ENCODE data around the gene ASGR2. TPM values are rescaled to one million over a fixed set of nuclear protein-coding genes. Genes with fewer than 3 reads are reported as not detected.
"Not testable (repeated sequence)": the region's sequence is repeated elsewhere in the genome, so short reads cannot be mapped to it uniquely, and the experiment has no call there.

Gene ASGR2
- polyA plus RNA-seq, 1 donor, result 0.40 TPM

- H3K4me1 ChIP-seq (ENCODE audit: control insufficient read depth, insufficient read depth, low read length); DNase-seq; H3K27me3 ChIP-seq (ENCODE audit: control insufficient read depth, insufficient read depth, low read length); H3K27ac ChIP-seq (ENCODE audit: low read length); H3K9me3 ChIP-seq (ENCODE audit: control insufficient read depth, low read depth, low read length); H3K36me3 ChIP-seq (ENCODE audit: control insufficient read depth, insufficient read depth, low read length); H3K4me3 ChIP-seq (ENCODE audit: low read length): not testable (repeated sequence)
- WGBS (ENCODE audit: insufficient coverage, low lambda C conversion rate), result no CpG with 5 or more reads among the region's 12 CpGs
Measured at GRCh38 chr17:7126386-7126785, 11.8 kb upstream of the ASGR2 start.

GRCh38 chr17:7124923-7125322 lies 10.3 kb upstream of the ASGR2 start:
- H3K27me3 ChIP-seq (ENCODE audit: control insufficient read depth, insufficient read depth, low read length), result no peaks in the 10 kb centered on the region
- WGBS (ENCODE audit: insufficient coverage, low lambda C conversion rate), result no CpG with 5 or more reads among the region's 5 CpGs

GRCh38 chr17:7123844-7124243 lies 9.2 kb upstream of the ASGR2 start:
- Histone ChIP-seq H3K36me3 (ENCODE audit: control insufficient read depth, insufficient read depth, low read length) (no peaks in the 10 kb centered on the region), H3K4me3 (ENCODE audit: low read length) (no peak overlapping the region), H3K9me3 (ENCODE audit: control insufficient read depth, low read depth, low read length) (no peaks in the 10 kb centered on the region), H3K27ac (ENCODE audit: low read length) (no peak overlapping the region), H3K4me1 (ENCODE audit: control insufficient read depth, insufficient read depth, low read length) (no peaks in the 10 kb centered on the region), H3K27me3 (ENCODE audit: control insufficient read depth, insufficient read depth, low read length) (no peaks in the 10 kb centered on the region)
- WGBS (ENCODE audit: insufficient coverage, low lambda C conversion rate), result no CpG with 5 or more reads among the region's 4 CpGs
- no peak for DNase-seq

More at GRCh38 chr17:7124923-7125322, 10.3 kb upstream of the ASGR2 start:
- Histone ChIP-seq H3K36me3 (ENCODE audit: control insufficient read depth, insufficient read depth, low read length) (no peaks in the 10 kb centered on the region), H3K27ac (ENCODE audit: low read length) (no peak overlapping the region), H3K9me3 (ENCODE audit: control insufficient read depth, low read depth, low read length) (no peaks in the 10 kb centered on the region), H3K4me1 (ENCODE audit: control insufficient read depth, insufficient read depth, low read length) (no peaks in the 10 kb centered on the region), H3K4me3 (ENCODE audit: low read length) (no peak overlapping the region)
- no peak for DNase-seq

DNA sequence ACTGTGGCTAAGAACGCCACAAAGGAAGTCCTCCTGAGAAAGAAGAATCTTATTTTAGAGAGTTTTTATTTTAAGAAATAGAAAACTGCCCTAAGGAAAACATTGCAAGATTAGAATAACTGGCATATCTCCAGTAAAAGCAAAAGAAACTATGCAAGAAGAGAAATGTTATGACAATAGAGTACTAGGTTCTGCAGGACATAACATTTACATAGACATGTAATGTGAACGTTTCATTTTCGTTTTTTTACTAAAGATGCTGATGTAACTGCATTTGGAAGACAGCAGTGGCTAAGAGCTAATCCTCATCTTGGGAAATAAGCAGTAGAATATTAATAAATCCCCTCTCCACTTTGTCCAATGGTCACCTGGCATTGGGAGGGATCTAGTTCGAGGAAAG lies 7.8 kb upstream of the ASGR2 start:
- H3K9me3 ChIP-seq (ENCODE audit: control insufficient read depth, low read depth, low read length), result no peaks in the 10 kb centered on the region
- 80% methylated on average over 4 of the region's 4 CpGs for WGBS (ENCODE audit: insufficient coverage, low lambda C conversion rate)
- H3K27me3 ChIP-seq (ENCODE audit: control insufficient read depth, insufficient read depth, low read length), result no peaks in the 10 kb centered on the region
- H3K4me1 ChIP-seq (ENCODE audit: control insufficient read depth, insufficient read depth, low read length), result no peaks in the 10 kb centered on the region
- no peaks in the 10 kb centered on the region for H3K36me3 ChIP-seq (ENCODE audit: control insufficient read depth, insufficient read depth, low read length)
- DNase-seq, result no peak
- H3K4me3 ChIP-seq (ENCODE audit: low read length), result no peak overlapping the region
- no peak overlapping the region for H3K27ac ChIP-seq (ENCODE audit: low read length)

DNA sequence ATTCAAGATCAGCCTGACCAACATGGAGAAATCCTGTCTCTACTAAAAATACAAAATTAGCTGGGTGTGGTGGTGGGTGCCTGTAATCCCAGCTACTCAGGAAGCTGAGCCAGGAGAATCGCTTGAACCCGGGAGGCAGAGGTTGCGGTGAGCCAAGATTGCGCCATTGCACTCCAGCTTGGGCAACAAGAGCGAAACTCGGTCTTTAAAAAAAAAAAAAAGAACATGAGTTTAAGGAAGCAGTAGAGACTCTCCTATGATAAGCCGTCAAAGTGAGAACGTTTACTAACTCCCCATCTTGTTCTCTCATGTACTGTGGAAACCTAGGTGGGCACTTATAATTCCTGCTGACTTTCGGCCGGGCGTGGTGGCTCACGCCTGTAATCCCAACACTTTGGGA lies 6.0 kb upstream of the ASGR2 start:
- H3K27me3 ChIP-seq (ENCODE audit: control insufficient read depth, insufficient read depth, low read length); H3K4me3 ChIP-seq (ENCODE audit: low read length); H3K4me1 ChIP-seq (ENCODE audit: control insufficient read depth, insufficient read depth, low read length); H3K36me3 ChIP-seq (ENCODE audit: control insufficient read depth, insufficient read depth, low read length); H3K9me3 ChIP-seq (ENCODE audit: control insufficient read depth, low read depth, low read length); DNase-seq; H3K27ac ChIP-seq (ENCODE audit: low read length): not testable (repeated sequence)
- 68% methylated on average over 6 of the region's 12 CpGs for WGBS (ENCODE audit: insufficient coverage, low lambda C conversion rate)

DNA sequence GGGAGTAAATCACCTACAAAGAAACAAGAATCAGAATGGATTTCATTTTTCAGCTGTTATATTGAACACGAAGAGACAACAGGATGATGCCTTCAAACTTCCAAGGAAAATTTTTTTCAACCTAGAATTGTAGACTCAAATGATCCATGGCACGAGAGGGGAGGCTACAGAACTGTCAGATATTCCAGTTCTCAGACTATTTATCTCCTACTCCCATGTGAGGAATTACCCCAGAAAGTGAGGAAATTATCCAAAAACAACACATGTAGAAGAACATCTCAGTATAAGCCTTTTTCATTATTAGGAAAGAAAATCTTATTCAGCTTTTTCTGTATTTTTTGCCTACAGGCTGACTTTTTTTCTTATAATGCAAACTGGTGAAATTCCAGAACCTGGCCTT lies 5.5 kb upstream of the ASGR2 start:
- H3K27ac ChIP-seq (ENCODE audit: low read length), result no peak overlapping the region
- H3K4me1 ChIP-seq (ENCODE audit: control insufficient read depth, insufficient read depth, low read length), result no peaks in the 10 kb centered on the region
- H3K9me3 ChIP-seq (ENCODE audit: control insufficient read depth, low read depth, low read length), result no peaks in the 10 kb centered on the region
- H3K36me3 ChIP-seq (ENCODE audit: control insufficient read depth, insufficient read depth, low read length), result no peaks in the 10 kb centered on the region
- 83% methylated on average over 1 of the region's 2 CpGs for WGBS (ENCODE audit: insufficient coverage, low lambda C conversion rate)
- DNase-seq, result no peak
- H3K4me3 ChIP-seq (ENCODE audit: low read length), result no peak overlapping the region
- no peaks in the 10 kb centered on the region for H3K27me3 ChIP-seq (ENCODE audit: control insufficient read depth, insufficient read depth, low read length)

DNA sequence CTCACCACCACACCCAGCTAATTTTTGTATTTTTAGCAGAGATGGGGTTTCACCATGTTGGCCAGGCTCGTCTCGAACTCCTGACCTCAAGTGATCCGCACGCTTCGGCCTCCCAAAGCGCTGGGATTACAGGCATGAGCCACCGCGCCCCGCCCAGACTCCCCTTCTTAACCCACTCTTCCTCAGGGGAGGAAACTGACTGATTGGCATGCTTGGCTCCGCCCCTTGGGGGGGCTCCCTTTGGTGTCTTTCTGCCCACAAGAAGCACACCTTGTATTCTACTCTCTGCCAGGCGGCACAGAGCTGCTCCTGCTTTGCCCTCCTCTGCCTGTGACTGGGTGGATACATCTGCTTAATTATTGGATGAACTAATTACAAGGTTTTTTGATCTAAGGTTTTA lies 4.7 kb upstream of the ASGR2 start:
- Histone ChIP-seq H3K9me3 (ENCODE audit: control insufficient read depth, low read depth, low read length) (no peaks in the 10 kb centered on the region), H3K27me3 (ENCODE audit: control insufficient read depth, insufficient read depth, low read length) (no peaks in the 10 kb centered on the region), H3K4me1 (ENCODE audit: control insufficient read depth, insufficient read depth, low read length) (peaks cover 3% of the 10 kb centered on the region), H3K27ac (ENCODE audit: low read length) (no peak overlapping the region), H3K4me3 (ENCODE audit: low read length) (no peak overlapping the region), H3K36me3 (ENCODE audit: control insufficient read depth, insufficient read depth, low read length) (no peaks in the 10 kb centered on the region)
- no peak for DNase-seq
- no CpG with 5 or more reads among the region's 11 CpGs for WGBS (ENCODE audit: insufficient coverage, low lambda C conversion rate)

DNA sequence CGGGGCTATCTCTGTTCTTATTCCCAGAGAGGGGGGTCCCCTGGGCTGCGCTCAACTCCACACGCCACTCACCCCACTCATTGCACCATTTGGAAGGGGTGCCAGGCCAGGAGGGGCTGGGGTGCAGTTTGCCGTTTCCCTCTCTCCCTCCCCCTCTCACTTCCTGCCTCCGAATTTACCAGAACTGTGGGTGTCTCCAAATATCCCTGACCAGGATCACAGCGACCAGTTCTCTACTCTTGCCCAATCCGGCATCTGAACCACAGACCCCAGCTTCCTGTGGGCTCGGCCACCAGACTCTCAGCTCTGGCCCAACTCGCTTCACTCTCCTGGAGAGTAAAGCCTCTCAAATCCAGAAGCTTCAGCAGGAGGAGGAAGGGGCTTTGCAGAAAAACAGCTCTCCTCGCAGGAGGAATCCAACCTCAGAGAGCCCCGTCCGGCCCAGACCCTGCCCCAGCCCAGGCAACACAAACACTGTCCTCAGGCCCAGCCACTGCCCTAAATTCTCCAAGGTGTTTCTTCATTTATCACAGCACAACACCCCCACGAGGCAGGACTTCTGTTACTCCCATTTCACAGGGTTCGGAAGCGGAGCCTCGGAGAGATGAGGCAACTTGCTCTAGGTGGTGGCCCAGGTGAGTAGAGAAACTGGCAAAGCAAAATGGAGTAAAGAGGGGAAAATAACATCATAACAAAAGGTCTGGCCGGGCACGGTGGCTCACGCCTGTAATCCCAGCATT lies 423 bp upstream of the ASGR2 start:
- Histone ChIP-seq H3K4me3 (ENCODE audit: low read length) (no peak overlapping the region), H3K27ac (ENCODE audit: low read length) (no peak overlapping the region), H3K4me1 (ENCODE audit: control insufficient read depth, insufficient read depth, low read length) (peaks cover 8% of the 10 kb centered on the region), H3K9me3 (ENCODE audit: control insufficient read depth, low read depth, low read length) (no peaks in the 10 kb centered on the region), H3K27me3 (ENCODE audit: control insufficient read depth, insufficient read depth, low read length) (no peaks in the 10 kb centered on the region), H3K36me3 (ENCODE audit: control insufficient read depth, insufficient read depth, low read length) (no peaks in the 10 kb centered on the region)
- WGBS (ENCODE audit: insufficient coverage, low lambda C conversion rate), result 64% methylated on average over 3 of the region's 19 CpGs
- DNase-seq, result no peak

GRCh38 chr17:7113273-7114071 lies 1.1 kb downstream of the ASGR2 start:
- Histone ChIP-seq H3K36me3 (ENCODE audit: control insufficient read depth, insufficient read depth, low read length) (no peaks in the 10 kb centered on the region), H3K27me3 (ENCODE audit: control insufficient read depth, insufficient read depth, low read length) (no peaks in the 10 kb centered on the region), H3K9me3 (ENCODE audit: control insufficient read depth, low read depth, low read length) (no peaks in the 10 kb centered on the region), H3K4me3 (ENCODE audit: low read length) (no peak overlapping the region), H3K27ac (ENCODE audit: low read length) (no peak overlapping the region), H3K4me1 (ENCODE audit: control insufficient read depth, insufficient read depth, low read length) (peaks cover 8% of the 10 kb centered on the region)
- DNase-seq, result no peak
- 80% methylated on average over 1 of the region's 15 CpGs for WGBS (ENCODE audit: insufficient coverage, low lambda C conversion rate)

- H3K27me3 ChIP-seq (ENCODE audit: control insufficient read depth, insufficient read depth, low read length), result no peaks in the 10 kb centered on the region
- peaks cover 8% of the 10 kb centered on the region for H3K4me1 ChIP-seq (ENCODE audit: control insufficient read depth, insufficient read depth, low read length)
- no peak for DNase-seq
- no peaks in the 10 kb centered on the region for H3K9me3 ChIP-seq (ENCODE audit: control insufficient read depth, low read depth, low read length)
- no peak overlapping the region for H3K4me3 ChIP-seq (ENCODE audit: low read length)
- no peaks in the 10 kb centered on the region for H3K36me3 ChIP-seq (ENCODE audit: control insufficient read depth, insufficient read depth, low read length)
- WGBS (ENCODE audit: insufficient coverage, low lambda C conversion rate), result no CpG with 5 or more reads among the region's 10 CpGs
- H3K27ac ChIP-seq (ENCODE audit: low read length), result no peak overlapping the region
Measured at GRCh38 chr17:7112510-7113108, 2.0 kb downstream of the ASGR2 start.
